Stomach smooth muscle (tissue), 2 donors: ENCODE results near the gene XPO4.

Experiments
- H3K27ac ChIP-seq: one replicate; pipeline ENCODE4 v1.7.0; 2013; ENCODE audit warnings: mild to moderate bottlenecking, low read length, inconsistent platforms
- H3K27me3 ChIP-seq, 2 donors: one replicate each; pipeline ENCODE4 v1.7.0; 2013; ENCODE audit warnings: low read length in 2 of 2; ENCODE audit not compliant: insufficient read depth in 2 of 2, control insufficient read depth in 1 of 2
- H3K36me3 ChIP-seq, 2 donors: one replicate each; pipeline ENCODE4 v1.7.0; 2013; ENCODE audit warnings: low read length in 2 of 2; ENCODE audit not compliant: control insufficient read depth in 2 of 2, insufficient read depth in 2 of 2
- H3K4me1 ChIP-seq: one replicate; pipeline ENCODE4 v1.7.0; 2013; ENCODE audit warnings: low read length; ENCODE audit not compliant: control insufficient read depth, insufficient read depth
- H3K4me3 ChIP-seq, 2 donors: one replicate each; pipeline ENCODE4 v1.7.0; 2013; ENCODE audit warnings: low read length in 2 of 2
- H3K9ac ChIP-seq, 2 donors: one replicate each; pipeline ENCODE4 v1.7.0; 2013; ENCODE audit warnings: low read length in 2 of 2, mild to moderate bottlenecking in 1 of 2
- H3K9me3 ChIP-seq, 2 donors: one replicate each; pipeline ENCODE4 v1.7.0; 2013; ENCODE audit warnings: low read length in 2 of 2; ENCODE audit not compliant: control insufficient read depth in 2 of 2
- donor health status: healthy.
- donor health status: Pancreatic carcinoma.

The XPO4 gene

DNA sequence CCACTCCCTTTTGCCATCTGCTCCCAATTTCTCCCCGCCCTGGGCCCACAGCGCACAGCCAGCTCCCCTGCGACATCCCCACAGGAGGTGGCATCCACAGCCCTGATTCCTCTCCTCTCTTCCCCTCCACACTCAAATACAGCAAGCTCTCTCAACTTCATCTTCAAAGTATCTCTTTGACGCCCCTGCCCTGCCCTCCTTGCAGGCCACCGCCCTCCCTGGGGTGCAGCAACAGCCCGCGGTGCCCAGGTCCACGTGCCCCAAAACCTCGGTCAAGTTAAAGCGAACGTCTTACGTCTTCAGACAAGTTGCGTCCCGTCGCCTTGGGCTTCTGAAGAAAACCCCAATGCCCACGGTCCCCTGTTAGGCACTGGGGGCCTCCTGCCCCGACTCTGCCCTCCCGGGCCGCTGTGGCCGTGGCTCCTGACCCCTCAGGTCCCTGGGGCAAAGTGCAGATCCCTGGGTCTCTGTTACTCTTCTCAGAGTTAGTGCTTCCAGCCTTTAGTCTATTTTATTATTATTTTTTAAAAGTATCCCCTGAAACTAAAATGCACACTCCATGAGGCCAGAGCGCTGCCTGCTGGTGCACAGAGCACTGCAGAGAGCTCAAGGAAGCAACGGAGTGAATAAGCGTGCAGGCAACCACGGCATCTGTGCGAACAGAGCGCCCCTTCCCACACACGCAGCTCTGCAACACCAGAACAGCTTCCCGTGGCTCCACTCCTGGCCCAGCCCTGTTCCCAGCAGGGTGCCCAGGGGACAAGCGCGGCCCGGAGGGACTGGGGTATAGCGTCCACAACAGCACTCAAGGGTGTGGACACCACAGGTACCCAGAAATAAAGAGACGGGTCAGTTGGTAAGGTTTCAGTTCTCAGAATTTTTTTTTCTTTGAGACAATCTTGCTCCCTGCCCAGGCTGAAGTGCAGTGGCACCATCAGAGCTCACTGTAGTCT is 172.6 kb downstream of the XPO4 start:
- Histone ChIP-seq H3K4me1 (no peaks in the 10 kb centered on the region), H3K27me3 (no peaks in the 10 kb centered on the region), H3K36me3 (peaks cover 4 to 5% of the 10 kb centered on the region in 2 donors), H3K9me3 (no peaks in the 10 kb centered on the region), H3K27ac (no peak overlapping the region), H3K4me3 (no peak overlapping the region), H3K9ac (no peak overlapping the region)

DNA sequence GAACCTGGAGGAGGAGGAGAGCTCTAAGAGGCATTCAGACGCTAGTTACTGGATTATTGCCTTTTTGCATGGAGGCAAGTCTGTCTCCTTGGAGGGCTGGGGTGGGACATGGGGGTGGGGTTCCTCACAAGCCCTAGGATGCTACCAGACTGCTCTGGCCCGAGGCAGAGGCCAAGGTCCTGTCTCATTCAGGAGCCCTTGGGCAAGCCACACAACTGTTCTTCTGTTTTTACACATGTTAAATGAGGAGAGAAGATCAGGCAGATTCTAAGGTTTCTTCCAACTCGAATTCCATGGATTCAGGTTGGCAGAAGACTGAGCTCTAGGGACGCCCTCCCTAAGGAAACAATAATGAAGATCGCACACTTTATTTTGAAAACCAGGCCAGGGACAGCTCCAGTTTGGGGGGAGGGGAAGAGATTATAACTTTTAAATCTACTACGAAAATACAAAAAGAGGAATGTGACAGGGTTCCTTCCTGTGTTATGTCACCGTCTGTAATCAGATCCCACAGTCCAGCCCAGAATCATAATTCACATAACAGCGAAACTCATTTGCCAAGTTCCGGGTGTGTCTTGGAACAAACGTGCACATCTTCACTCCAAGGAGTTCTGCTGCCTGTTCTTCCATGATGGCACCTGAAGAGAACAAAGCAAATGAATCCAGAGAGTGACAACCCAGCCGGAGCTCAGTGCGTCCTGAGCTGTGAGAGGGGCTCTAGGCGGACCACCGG is 173.8 kb downstream of the XPO4 start:
- H3K4me3 ChIP-seq, result no peak overlapping the region
- peaks cover 4 to 5% of the 10 kb centered on the region in 2 donors for H3K36me3 ChIP-seq
- no peaks in the 10 kb centered on the region for H3K9me3 ChIP-seq
- H3K9ac ChIP-seq, result no peak overlapping the region
- no peaks in the 10 kb centered on the region for H3K27me3 ChIP-seq
- H3K4me1 ChIP-seq, result no peaks in the 10 kb centered on the region
- no peak overlapping the region for H3K27ac ChIP-seq

DNA sequence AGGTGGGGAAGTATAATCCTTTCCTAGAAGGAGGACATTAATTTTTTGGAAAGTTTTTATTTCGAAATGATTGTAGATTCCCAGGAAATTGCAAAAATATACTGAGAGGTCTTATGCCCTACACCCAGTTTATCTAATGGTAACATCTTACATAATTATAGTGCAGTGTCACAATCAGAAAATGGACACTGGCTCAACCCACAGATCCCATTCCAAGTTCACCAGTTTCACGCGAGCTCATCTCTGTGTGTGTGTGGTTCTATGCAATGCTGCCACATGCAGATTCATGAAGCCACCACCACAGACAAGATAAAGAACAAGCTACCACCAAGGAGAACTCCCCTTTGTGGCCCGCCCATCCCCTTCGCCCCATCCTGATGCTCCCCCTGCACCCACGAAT is 174.7 kb downstream of the XPO4 start:
- peaks cover 4 to 5% of the 10 kb centered on the region in 2 donors for H3K36me3 ChIP-seq
- H3K27ac ChIP-seq, result no peak overlapping the region
- no peaks in the 10 kb centered on the region for H3K4me1 ChIP-seq
- H3K9me3 ChIP-seq, result no peaks in the 10 kb centered on the region
- no peak overlapping the region for H3K4me3 ChIP-seq
- no peak overlapping the region for H3K9ac ChIP-seq
- no peaks in the 10 kb centered on the region for H3K27me3 ChIP-seq
